Measurements from ENCODE around the gene ARMC9.

GRCh38 chr2:231353469-231353868 lies 155.0 kb downstream of the ARMC9 start:
- TF ChIP-seq EZH2 (IDR thresholded peaks at IDR 0.05; ENCODE audit: insufficient read depth, poor library complexity, severe bottlenecking) (no peak), EZH2phosphoT487 (IDR thresholded peaks at IDR 0.05; ENCODE audit: insufficient read depth, low read depth) (no peak)
